Muscle of leg (tissue), 11 donors: ENCODE measurements around the gene C22orf42. TPM values are rescaled to one million over a fixed set of nuclear protein-coding genes. Genes with fewer than 3 reads are reported as not detected.
"Not testable (repeated sequence)": the region's sequence is repeated elsewhere in the genome, so short reads cannot be mapped to it uniquely, and the experiment has no call there.

Experiments
- DNase-seq: peaks from one replicate; pipeline ENCODE4 v3.0.0; 2013
- H3K27ac ChIP-seq: one replicate; pipeline ENCODE4 v1.5.1; 2013; ENCODE audit warnings: mild to moderate bottlenecking, low read length, control low read depth
- H3K27me3 ChIP-seq: one replicate; pipeline ENCODE4 v1.6.1; 2013; ENCODE audit warnings: low read length; ENCODE audit not compliant: control insufficient read depth, insufficient read depth
- H3K36me3 ChIP-seq: one replicate; pipeline ENCODE4 v1.6.1; 2013; ENCODE audit warnings: low read length; ENCODE audit not compliant: control insufficient read depth, insufficient read depth
- H3K4me1 ChIP-seq: one replicate; pipeline ENCODE4 v1.6.1; 2013; ENCODE audit warnings: low read length; ENCODE audit not compliant: control insufficient read depth, insufficient read depth
- H3K4me3 ChIP-seq: one replicate; pipeline ENCODE4 v1.5.1; 2013; ENCODE audit warnings: low read length, control low read depth
- H3K9me3 ChIP-seq: replicated peaks from 2 replicates; pipeline ENCODE4 v1.6.1; 2013; ENCODE audit warnings: low read depth, low read length; ENCODE audit not compliant: control insufficient read depth
- WGBS: methylation state at CpG from one replicate; pipeline ENCODE4 v1.1.5; 2013; ENCODE audit warnings: missing lambda C conversion rate; ENCODE audit not compliant: insufficient coverage; 5-methylcytosine and 5-hydroxymethylcytosine counted together
- polyA plus RNA-seq, 8 donors: library from polyadenylated mRNA; unstranded; fragments of 120-200 nt; gene quantifications; one replicate each; pipeline versions ENCODE4 v1.2.1 to v1.2.3, GENCODE V29; 2013; ENCODE audit warnings: inconsistent platforms in 1 of 8, low replicate concordance in 1 of 8; ENCODE audit not compliant: insufficient read length in 8 of 8, insufficient read depth in 1 of 8
- total RNA-seq: library from RNA; stranded (reverse); fragments of 120-200 nt; gene quantifications from one replicate; pipeline ENCODE4 v1.2.4, GENCODE V29; 2013

The C22orf42 gene
- total and polyA plus RNA-seq, 9 donors: not detected

GRCh38 chr22:32154727-32155126 is 4.4 kb downstream of the C22orf42 start:
- not testable (repeated sequence) for DNase-seq, H3K4me3 ChIP-seq
- 60% methylated on average over 1 of the region's 4 CpGs for WGBS

GRCh38 chr22:32151641-32152040 is 7.5 kb downstream of the C22orf42 start:
- not testable (repeated sequence) for H3K4me1 ChIP-seq, DNase-seq, H3K27ac ChIP-seq, H3K4me3 ChIP-seq, H3K9me3 ChIP-seq, H3K27me3 ChIP-seq, H3K36me3 ChIP-seq
- WGBS: 81% methylated on average over 5 of the region's 6 CpGs

More at GRCh38 chr22:32154727-32155126, 4.4 kb downstream of the C22orf42 start:
- not testable (repeated sequence) for H3K36me3 ChIP-seq, H3K27me3 ChIP-seq, H3K27ac ChIP-seq, H3K4me1 ChIP-seq, H3K9me3 ChIP-seq

DNA sequence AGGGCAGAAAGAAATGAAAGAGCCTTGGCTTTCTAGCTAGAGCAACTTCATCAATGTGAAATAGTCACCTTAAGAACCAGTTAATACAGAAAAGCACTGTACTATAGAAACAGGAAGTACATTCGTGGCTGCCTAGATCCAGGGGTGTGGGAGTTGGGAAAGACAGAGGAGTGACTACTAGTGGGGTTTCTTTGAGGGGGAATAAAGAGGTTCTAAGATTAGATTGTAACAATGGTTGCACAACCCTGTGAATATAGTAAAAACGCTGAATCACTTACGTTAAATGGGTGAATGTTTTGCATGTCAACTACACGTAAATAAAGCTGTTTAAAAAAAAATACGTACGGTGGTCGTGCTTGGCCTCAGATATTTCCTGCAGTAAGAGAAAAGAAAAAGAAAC is 8.5 kb downstream of the C22orf42 start:
- H3K27me3 ChIP-seq, H3K36me3 ChIP-seq, H3K4me1 ChIP-seq, DNase-seq, H3K9me3 ChIP-seq, H3K4me3 ChIP-seq, H3K27ac ChIP-seq: not testable (repeated sequence)
- WGBS: 78% methylated on average over 6 of the region's 7 CpGs

- not testable (repeated sequence) for H3K36me3 ChIP-seq, H3K27me3 ChIP-seq, H3K9me3 ChIP-seq, H3K4me1 ChIP-seq, H3K27ac ChIP-seq, H3K4me3 ChIP-seq, DNase-seq
- 94% methylated on average over 3 of the region's 4 CpGs for WGBS
These were observed 10.7 kb downstream of the C22orf42 start for GRCh38 chr22:32148372-32148771.

GRCh38 chr22:32147128-32147527 is 12.0 kb downstream of the C22orf42 start:
- not testable (repeated sequence) for H3K36me3 ChIP-seq, DNase-seq, H3K4me3 ChIP-seq, H3K27ac ChIP-seq, H3K9me3 ChIP-seq, H3K27me3 ChIP-seq, H3K4me1 ChIP-seq
- 94% methylated on average over 3 of the region's 8 CpGs for whole genome bisulfite sequencing

DNA sequence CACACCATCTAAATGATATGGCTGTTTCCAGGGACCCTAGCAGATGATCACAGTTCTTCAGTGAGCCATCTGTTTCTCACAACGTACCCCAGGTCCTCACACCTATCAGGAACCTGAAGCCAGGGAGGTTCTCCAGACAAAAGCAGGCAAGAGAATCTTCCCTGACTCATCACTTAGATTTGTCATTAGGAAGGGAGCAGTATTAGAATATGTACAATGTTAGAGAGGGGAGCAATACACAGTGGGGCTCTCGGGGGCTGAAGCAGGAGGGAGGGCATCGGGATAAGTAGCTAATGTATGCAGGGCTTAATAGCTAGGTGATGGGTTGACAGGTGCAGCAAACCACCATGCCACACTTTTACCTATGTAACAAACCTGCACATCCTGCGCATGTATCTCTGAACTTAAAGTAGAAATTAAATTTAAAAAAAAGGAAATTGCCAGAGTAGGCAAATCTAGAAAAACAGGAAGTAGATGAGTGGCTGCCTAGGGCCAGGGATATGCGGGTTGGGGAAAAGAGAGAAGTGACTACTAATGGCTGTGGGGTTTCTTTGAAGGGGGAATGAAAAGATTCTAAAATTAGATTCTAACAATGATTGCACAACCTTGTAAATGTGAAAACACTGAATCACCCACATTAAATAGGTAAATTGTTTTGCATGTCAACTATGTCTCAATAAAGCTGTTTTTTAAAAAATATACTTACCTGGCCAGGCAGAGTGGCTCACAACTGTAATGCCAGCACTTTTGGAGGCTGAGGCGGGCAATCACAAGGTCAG is 14.4 kb downstream of the C22orf42 start:
- Histone ChIP-seq H3K27ac (no peak overlapping the region), H3K4me1 (no peaks in the 10 kb centered on the region), H3K36me3 (no peaks in the 10 kb centered on the region), H3K27me3 (peaks cover 1% of the 10 kb centered on the region), H3K4me3 (no peak overlapping the region), H3K9me3 (no peaks in the 10 kb centered on the region)
- WGBS: 70% methylated on average over 2 of the region's 6 CpGs
- DNase-seq: peak; percentile 61

GRCh38 chr22:32142600-32142999 is 16.5 kb downstream of the C22orf42 start:
- Histone ChIP-seq H3K4me1 (no peaks in the 10 kb centered on the region), H3K27me3 (peaks cover 2% of the 10 kb centered on the region), H3K27ac (no peak overlapping the region), H3K9me3 (no peaks in the 10 kb centered on the region), H3K4me3 (no peak overlapping the region), H3K36me3 (no peaks in the 10 kb centered on the region)
- DNase-seq: no peak

- not testable (repeated sequence) for H3K4me1 ChIP-seq, H3K9me3 ChIP-seq, H3K27ac ChIP-seq, H3K27me3 ChIP-seq, H3K36me3 ChIP-seq, DNase-seq, H3K4me3 ChIP-seq
- no CpG with 5 or more reads among the region's 6 CpGs for WGBS
These were observed 18.4 kb downstream of the C22orf42 start for GRCh38 chr22:32140688-32141087.

DNA sequence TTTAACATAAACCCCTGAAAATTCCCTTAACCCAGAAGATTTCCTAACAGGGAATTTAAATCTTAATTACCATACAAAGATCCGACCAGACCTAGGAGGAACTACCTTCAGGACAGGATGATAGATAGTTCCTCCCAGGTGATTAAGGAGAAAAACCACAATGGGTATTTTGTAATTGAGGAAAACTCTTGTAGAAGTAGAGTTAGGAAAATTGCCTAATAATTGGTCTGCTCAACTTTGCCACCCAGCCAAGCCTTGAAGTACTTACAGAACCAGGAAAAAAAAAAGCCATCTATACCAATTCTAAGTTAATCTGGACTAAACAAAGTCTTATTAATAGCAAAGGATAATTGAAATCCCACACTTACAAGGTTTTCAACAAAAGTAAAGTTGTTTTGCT is 20.5 kb downstream of the C22orf42 start:
- not testable (repeated sequence) for H3K27me3 ChIP-seq, H3K27ac ChIP-seq, H3K4me3 ChIP-seq, H3K9me3 ChIP-seq, H3K4me1 ChIP-seq, H3K36me3 ChIP-seq, DNase-seq
- no CpG with 5 or more reads among the region's 1 CpG for WGBS

- H3K9me3 ChIP-seq, H3K4me1 ChIP-seq, H3K4me3 ChIP-seq, H3K27me3 ChIP-seq, H3K27ac ChIP-seq, DNase-seq, H3K36me3 ChIP-seq: not testable (repeated sequence)
- WGBS: 86% methylated on average over 14 of the region's 16 CpGs
These were observed 21.3 kb downstream of the C22orf42 start for GRCh38 chr22:32137731-32138324.
